MM.1S (cell line): ENCODE data around the gene RNF214.

Experiments used
- DNase-seq: peaks from one replicate; pipeline ENCODE4 v3.0.0-alpha.2; 2015
- H2AFZ ChIP-seq: fragments of 300-600 bp; sonication (generic); 2 replicates; pipeline ENCODE4 v1.6.0; 2016; ENCODE audit warnings: antibody characterized with exemption, low read length
- H3F3A ChIP-seq: fragments of 300-600 bp; sonication (generic); 2 replicates; pipeline ENCODE4 v1.6.1; 2016; ENCODE audit warnings: mild to moderate bottlenecking, antibody characterized with exemption, low read length, moderate library complexity, mixed read lengths; ENCODE audit not compliant: insufficient read depth
- H3K27ac ChIP-seq: fragments of 300-600 bp; sonication (generic); 2 replicates; pipeline ENCODE4 v1.5.1; 2016; ENCODE audit warnings: mild to moderate bottlenecking, low read length
- H3K27me3 ChIP-seq: fragments of 300-600 bp; sonication (generic); replicated peaks from 2 replicates; pipeline ENCODE4 v1.6.0; 2016; ENCODE audit warnings: low read length; ENCODE audit not compliant: insufficient read depth
- H3K36me3 ChIP-seq: fragments of 300-600 bp; sonication (generic); replicated peaks from 2 replicates; pipeline ENCODE4 v1.6.1; 2016; ENCODE audit warnings: mild to moderate bottlenecking, low read length, mixed read lengths; ENCODE audit not compliant: insufficient read depth
- H3K4me1 ChIP-seq: fragments of 300-600 bp; sonication (generic); 2 replicates; pipeline ENCODE4 v1.6.1; 2016; ENCODE audit warnings: low read length, mixed read lengths
- H3K4me2 ChIP-seq: fragments of 300-600 bp; sonication (generic); 2 replicates; pipeline ENCODE4 v1.6.0; 2016; ENCODE audit warnings: low read depth, low read length
- H3K4me3 ChIP-seq: fragments of 300-600 bp; sonication (generic); 2 replicates; pipeline ENCODE4 v1.5.1; 2016; ENCODE audit warnings: low read length, mixed read lengths
- H3K79me2 ChIP-seq: fragments of 300-600 bp; sonication (generic); 2 replicates; pipeline ENCODE4 v1.6.1; 2016; ENCODE audit warnings: mixed run types, low read length, mixed read lengths
- H3K9ac ChIP-seq: fragments of 300-600 bp; sonication (generic); 2 replicates; pipeline ENCODE4 v1.6.1; 2016; ENCODE audit warnings: low read length, mixed read lengths
- H3K9me2 ChIP-seq: fragments of 300-600 bp; sonication (generic); replicated peaks from 2 replicates; pipeline ENCODE4 v1.6.1; 2016; ENCODE audit warnings: mild to moderate bottlenecking, low read length, mixed read lengths; ENCODE audit not compliant: insufficient read depth
- H3K9me3 ChIP-seq: fragments of 300-600 bp; sonication (generic); replicated peaks from 2 replicates; pipeline ENCODE4 v1.6.1; 2016; ENCODE audit warnings: mild to moderate bottlenecking, low read length, mixed read lengths; ENCODE audit not compliant: insufficient read depth
- H4K20me1 ChIP-seq: fragments of 300-600 bp; sonication (generic); 2 replicates; pipeline ENCODE4 v1.6.1; 2016; ENCODE audit warnings: mild to moderate bottlenecking, low read length, moderate library complexity, mixed read lengths; ENCODE audit not compliant: insufficient read depth
- CTCF ChIP-seq: fragments of 300-600 bp; sonication (generic); IDR thresholded peaks from 2 replicates; pipeline ENCODE4 v1.5.1; 2016; ENCODE audit warnings: antibody characterized with exemption, low read length, mixed read lengths
- EZH2 ChIP-seq: fragments of 300-600 bp; sonication (generic); optimal IDR thresholded peaks from 2 replicates; pipeline ENCODE3; 2017; ENCODE audit warnings: low read depth, mild to moderate bottlenecking, antibody characterized with exemption, low read length, mixed read lengths
- EZH2phosphoT487 ChIP-seq: fragments of 300-600 bp; sonication (generic); IDR thresholded peaks from 2 replicates; pipeline ENCODE4 v1.6.1; 2018; ENCODE audit warnings: antibody characterized with exemption, low read length

The RNF214 gene

DNA sequence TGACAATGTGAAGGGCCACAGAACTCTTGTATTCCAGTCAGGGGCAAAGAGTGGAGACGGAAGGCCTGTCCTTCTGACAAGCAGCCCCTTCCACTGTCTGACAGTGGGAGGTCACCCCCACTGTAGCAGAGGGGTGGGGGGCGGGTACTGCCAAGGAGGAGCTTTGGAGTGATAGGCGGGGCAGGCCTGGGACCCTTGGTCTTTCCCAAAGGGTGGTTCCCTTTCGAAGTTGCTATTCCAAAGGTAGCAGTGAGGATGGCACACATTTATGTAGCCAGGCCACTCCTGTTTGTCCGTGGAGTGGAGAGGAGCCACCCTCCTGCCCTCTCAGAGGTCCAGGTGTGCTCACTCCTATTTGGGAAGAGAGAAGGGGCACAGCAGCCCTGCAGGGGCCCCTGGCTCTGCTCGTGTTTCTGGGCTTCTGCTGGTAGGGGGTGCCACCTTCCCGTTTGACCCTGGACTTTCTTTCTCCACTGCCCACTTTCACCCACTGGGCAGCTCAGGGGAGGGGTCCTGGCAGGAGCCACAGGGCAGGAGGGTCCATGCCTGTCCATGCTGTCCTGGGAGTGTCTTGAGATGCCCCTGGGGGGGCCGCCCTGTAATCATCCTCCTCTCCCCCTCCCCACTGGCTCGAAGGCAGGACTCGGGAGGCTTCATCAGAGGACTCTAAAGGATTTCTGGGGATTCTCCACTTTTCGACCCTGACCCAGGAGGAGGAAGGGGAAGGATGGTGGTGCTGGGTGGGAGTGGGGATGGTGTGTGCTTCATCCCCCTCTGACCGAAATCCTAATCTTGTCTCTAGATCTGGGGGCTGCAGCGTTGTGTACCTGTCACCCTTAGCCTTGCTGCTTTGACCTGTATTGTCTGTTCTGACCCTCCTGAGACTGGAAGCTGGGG lies 32.3 kb upstream of the RNF214 start:
- Histone ChIP-seq H3K9me2 (no peaks in the 10 kb centered on the region), H2AFZ (no peak overlapping the region), H3K27ac (no peak overlapping the region), H3K9ac (no peak overlapping the region), H3K4me2 (no peak overlapping the region), H3K9me3 (no peaks in the 10 kb centered on the region), H3F3A (no peaks in the 10 kb centered on the region), H3K4me3 (no peak overlapping the region), H3K79me2 (no peaks in the 10 kb centered on the region), H3K4me1 (no peaks in the 10 kb centered on the region), H3K36me3 (no peaks in the 10 kb centered on the region), H4K20me1 (no peaks in the 10 kb centered on the region), H3K27me3 (no peaks in the 10 kb centered on the region)
- no peak for TF ChIP-seq CTCF
- no peak for DNase-seq

DNA sequence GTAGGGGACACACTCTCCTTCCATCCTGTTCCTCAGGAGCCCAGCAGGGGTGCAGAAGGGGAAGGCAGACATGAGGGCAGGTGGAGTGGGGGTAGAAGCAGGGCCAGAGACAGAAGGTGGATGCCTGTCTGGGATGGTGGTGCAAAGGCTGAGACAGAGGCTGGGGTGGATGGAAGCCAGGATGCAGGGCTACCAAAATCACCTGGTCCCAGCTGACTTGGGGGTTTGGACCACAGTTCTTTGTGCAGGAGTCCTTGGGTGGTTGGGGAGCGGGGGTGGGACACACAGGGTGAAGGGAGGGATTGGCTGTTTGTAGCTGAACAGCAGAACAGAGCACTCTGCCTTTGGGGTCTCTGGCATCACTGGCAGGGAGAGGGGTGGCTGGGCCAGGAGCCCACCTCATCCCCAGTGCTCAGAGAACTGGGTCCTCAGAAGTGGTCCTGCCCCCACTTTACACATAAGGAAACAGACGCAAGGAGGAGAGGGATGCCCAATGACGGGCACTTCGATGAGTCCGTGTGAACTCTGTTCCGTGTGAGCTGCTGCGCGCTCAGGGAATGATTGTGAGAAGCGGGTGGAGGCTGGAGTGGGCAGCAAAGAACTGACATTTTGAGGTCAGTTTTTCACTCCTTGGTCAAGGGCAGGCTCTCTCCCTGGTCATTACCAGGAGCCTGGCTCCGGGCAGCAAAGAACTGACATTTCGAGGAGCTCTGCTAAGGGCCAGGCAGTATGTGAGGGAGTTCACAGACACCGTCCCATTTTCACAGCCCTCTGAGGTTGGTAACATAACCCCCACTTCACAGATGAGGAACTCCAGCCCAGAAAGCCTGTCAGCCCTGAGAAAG lies 31.4 kb upstream of the RNF214 start:
- H3K27me3 ChIP-seq = no peaks in the 10 kb centered on the region
- DNase-seq = no peak
- no peaks in the 10 kb centered on the region for H3K9me3 ChIP-seq
- no peak overlapping the region for H3K4me2 ChIP-seq
- no peaks in the 10 kb centered on the region for H3F3A ChIP-seq
- H2AFZ ChIP-seq = no peak overlapping the region
- H3K27ac ChIP-seq = no peak overlapping the region
- no peaks in the 10 kb centered on the region for H3K9me2 ChIP-seq
- no peaks in the 10 kb centered on the region for H3K79me2 ChIP-seq
- TF ChIP-seq CTCF = no peak
- TF ChIP-seq EZH2 = no peak
- no peak for TF ChIP-seq EZH2phosphoT487
- H3K4me3 ChIP-seq = no peak overlapping the region
- H4K20me1 ChIP-seq = no peaks in the 10 kb centered on the region
- H3K36me3 ChIP-seq = no peaks in the 10 kb centered on the region
- H3K9ac ChIP-seq = no peak overlapping the region
- no peaks in the 10 kb centered on the region for H3K4me1 ChIP-seq

GRCh38 chr11:117201658-117202305 lies 30.7 kb upstream of the RNF214 start:
- Histone ChIP-seq H3K4me3 (no peak overlapping the region), H3K4me1 (no peaks in the 10 kb centered on the region), H3K27ac (no peak overlapping the region), H3K9ac (no peak overlapping the region), H2AFZ (no peak overlapping the region), H3K27me3 (no peaks in the 10 kb centered on the region), H3K36me3 (no peaks in the 10 kb centered on the region), H3F3A (no peaks in the 10 kb centered on the region), H3K9me2 (no peaks in the 10 kb centered on the region), H3K9me3 (no peaks in the 10 kb centered on the region), H3K79me2 (no peaks in the 10 kb centered on the region), H4K20me1 (no peaks in the 10 kb centered on the region), H3K4me2 (no peak overlapping the region)
- TF ChIP-seq EZH2phosphoT487 (no peak), CTCF (no peak)
- DNase-seq = no peak
